HG02870 (cell line): ENCODE results near the gene ZNF438.

Source experiments
- ATAC-seq: cut with Tn5 transposase; IDR thresholded peaks from one replicate; pipeline ENCODE4 v1.9.1; 2021; ENCODE audit warnings: mild to moderate bottlenecking, moderate library complexity; ENCODE audit not compliant: unreplicated experiment

Gene ZNF438

DNA sequence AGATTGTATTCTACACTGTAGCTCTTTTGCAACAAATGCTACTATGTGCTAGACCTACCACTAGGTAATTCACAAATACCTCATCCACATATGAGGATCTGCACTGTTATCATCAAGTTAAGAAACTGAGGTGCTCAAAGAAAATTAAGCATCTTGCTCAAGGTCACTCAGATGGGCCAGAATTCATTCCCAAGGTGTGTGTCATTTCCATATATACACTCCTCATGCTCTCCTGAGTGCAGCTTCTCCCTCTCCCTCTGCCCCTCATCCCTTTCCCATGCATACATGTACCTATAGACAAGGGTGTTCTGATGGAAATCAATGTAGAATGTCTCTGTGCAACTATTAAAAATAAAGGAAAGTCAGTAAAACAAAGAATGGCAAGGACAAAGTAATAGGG is 146.2 kb downstream of the ZNF438 start:
- no peak for ATAC-seq

DNA sequence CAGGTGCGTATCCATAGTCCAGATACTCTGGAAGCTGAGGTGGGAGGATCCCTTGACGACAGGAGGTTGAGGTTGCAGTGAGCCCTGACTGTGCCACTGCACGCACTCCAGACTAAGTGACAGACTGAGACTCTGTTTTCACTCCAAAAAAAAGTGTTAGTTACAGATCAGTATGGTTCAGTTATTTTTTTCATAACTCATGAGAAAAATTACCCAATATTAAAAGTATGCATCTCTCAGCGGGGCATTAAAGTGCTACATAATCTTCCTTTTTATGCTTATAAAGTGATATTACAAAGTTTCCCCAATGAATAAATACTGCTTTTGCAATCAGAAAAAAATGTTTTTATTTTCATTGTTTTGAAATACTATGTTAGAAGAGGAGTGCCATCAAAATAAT is 147.9 kb downstream of the ZNF438 start:
- no peak for ATAC-seq

DNA sequence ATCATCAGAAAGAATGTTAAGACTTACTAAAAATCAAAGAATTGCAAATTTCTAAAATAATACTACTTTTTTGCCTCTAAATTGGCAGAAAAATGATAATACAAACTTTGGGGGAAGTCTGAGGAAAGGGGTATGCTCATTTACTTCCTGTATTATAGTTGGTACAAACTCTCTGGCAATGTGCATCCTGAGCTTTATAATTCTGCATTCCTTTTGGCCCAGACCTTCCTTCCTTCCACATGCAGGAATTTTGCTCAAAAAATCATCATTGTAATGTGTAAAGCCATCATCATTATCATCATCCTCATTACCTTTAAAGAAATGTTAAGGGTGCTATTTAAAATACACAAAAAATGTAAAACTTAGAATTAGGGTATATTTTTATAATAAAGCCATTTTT is 148.5 kb downstream of the ZNF438 start:
- no peak for ATAC-seq

DNA sequence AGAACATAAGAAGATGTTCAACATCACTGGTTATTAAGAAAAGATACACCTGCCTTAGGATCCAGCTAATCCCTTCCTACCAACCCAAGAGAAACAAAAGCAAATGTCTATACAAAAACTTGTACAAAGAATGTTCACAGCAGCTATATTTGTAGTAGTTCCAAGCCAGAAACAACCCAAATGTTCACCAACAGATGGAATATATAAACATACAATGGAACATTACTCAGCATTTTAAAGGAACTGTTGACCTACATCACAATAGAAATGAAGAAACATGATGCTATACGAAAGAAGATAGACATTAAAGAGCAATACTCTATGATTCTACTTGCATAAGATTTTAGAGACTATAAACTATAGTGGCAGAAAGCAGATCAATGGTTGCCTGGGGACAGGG is 149.4 kb downstream of the ZNF438 start:
- ATAC-seq = no peak

DNA sequence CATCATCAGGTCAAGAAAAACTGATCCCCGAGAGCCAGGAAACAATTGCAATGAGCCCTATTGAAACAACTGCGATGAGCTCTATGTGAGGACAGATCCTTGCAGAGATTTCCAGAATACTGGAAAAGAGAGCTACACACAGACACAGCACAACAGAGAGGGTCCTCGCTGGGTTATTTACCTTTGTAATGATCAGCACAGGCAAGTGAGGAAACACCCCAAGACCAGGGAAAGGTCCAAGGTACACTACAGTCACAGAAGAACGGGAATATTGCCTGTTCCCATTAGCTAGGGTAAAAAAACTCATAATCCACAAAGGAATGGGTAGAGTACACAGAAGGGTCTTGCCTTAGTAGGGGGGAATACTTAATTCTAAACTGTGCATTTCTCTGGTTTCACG is 152.7 kb downstream of the ZNF438 start:
- ATAC-seq = no peak

DNA sequence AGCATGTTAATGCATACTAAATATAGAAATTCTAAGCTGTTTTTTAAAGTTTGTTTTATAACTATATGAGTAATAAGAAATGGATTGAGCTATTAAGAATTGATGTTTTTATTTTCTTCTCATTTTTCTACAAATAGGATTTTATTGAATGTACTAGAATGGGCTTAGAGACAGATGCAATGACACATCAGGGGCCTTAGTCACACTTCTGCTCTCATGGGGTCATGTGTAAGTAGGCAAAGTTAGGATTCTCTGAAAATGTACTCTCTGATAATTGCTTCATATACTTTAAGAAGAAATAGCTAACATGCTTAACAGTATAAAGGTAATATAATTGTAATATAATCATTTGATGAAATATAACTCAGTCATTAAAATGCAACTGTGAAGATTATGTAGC is 154.6 kb downstream of the ZNF438 start:
- ATAC-seq = no peak

DNA sequence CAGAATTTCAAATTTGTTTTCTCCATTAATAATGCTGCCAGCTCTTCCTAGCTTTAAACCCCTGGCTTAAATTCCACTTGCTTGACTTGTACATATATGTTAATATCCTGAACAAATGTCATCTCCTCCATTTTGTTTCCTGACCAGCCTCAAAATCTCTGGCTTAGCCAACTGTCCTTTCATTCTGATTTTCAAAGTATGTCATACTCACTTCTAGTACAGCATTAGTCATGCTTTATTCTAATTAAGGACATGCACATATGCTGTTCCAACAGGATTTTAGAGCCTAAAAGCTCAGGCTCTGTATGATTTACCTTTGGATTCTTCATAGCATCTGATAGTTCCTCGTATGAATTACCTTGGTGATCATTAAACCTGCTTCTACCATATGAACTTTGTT is 158.3 kb downstream of the ZNF438 start:
- ATAC-seq = no peak

DNA sequence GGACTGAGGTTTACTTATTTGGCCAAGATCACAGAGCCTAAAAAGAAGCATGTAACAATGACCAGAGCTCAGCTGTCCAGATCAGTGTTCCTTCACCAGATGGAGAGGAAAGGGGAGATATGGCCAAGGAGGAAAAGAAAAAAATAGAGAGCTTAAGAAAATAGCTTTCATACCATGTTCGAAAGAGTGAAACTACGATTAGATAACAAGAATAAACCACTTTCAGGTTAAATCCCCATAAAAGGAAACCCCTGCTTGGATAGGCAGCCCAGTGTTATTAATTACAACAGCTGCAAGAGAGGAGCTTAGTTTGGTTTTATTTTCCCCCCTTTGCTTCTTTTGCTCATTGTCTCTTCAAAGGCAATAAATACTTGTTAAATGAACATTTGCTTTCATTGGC is 160.8 kb downstream of the ZNF438 start:
- ATAC-seq = no peak

DNA sequence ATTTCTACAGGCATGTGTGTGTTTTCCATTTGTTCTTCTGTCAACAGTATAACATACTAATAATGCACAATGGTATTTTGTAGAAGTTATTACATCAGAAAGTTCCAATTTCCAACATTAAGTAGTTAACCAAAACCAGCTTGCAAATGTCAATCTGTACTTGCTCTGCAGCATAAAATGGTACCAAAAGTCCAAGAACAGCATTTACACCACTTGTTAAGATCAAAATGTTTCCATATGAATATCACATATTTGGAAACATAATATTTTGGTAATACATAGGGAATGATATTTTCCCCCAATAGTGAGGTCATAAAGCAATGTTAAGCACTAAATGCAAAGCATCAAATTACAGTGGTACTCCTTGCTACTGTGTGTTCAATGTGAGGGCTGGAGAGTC is 162.1 kb downstream of the ZNF438 start:
- ATAC-seq = no peak

DNA sequence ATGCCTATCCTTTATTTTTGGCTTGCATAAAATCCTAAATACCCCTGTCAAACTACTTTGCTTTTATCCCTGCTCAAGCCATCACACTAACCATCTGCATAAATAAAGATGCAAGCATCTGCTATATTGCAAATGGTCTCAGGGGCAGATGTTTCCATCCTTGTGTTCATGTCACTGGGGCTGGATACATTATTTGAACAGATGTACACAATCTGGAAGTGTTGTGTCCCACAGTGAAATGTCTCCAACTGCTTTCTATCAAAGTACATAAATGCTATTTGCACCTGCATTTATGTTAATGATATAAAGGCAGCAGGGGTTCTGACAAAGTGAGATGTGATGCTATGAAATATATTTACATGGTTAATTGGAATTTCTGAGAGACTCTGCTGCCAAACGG is 163.1 kb downstream of the ZNF438 start:
- ATAC-seq = no peak

DNA sequence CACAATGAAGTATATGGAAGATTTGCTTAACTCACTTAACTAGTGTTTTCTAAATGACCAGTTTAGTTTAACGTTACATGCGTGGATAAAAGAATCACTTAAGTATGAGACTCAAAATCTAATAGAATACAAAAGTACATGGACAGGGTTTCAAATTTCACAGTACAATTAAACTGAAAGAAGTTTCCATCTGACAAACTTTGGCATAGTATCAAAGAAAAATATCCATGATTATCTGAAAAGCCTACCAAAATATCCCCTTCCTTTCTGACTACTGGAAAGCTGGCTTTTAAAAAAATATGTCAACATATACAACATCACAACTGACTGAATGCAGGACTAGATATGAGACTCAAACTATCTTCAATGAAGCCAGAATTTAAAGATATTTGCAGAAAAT is 164.8 kb downstream of the ZNF438 start:
- ATAC-seq = no peak

DNA sequence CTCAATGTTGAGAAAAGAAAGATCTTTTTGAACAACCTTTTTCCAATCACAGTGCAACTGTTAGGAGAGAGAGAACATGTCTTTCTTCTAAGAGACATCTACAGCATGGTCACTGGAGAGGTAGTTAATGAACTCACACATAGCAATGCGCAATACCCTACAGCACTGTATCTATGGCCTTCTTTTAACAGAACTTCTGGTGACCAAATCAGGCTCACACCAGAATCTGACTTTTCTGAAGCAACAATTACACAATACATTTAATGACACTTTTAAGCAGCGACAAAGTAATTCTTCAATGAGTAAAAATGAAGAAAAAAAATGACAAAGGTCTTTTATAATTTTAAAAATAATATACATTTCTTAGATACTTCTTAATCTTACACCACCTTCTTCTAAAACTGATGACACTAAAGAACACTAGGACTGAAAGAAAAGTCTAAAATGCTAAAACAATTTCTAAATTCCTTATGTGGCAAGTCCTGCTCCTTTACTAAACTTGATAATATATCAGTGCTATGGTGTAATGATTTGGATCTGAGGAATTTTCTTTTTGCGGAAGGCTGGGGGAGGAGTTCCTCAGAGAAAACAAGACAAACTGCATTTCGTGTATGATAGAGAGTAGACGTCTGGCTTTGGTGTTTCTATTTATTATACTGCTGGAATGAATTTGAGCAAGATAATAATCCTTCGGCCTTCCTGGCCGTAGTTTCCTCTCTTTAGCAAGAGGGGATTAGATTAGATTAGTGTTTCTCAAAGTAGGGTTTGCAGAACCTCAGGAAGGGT is 166.3 kb downstream of the ZNF438 start:
- ATAC-seq = no peak

DNA sequence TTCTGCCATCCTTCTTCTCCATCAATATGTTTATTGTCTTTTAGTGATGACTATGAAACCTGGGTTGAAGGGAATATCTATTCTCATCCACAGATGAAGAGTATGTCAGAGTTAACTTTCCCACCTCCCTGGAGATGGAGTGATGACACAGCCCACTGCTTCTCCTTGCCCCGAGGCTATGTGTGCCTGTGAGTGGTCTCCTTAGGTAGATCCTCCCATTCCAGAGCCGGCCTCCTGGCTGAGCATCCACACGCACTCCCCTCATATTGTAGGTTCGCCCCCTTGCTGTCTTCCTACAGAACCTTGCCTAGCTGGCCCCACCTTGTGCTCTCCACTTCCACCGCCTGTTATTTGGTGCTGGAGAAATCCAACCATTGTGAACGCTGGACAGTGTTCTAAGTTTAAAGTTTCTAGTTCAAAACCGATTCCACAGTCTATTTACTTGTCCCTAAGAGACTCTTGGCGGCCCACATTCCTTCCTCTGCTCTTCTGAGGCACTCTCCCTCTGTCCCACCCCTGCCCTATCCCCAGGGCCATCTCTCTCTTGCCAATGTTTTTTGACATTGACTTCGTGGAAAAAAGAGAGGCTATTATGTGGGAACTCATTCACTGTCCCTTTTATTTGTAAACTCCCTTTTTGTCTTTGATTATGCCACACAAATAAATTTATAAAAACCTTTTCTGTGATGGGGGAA is 168.0 kb downstream of the ZNF438 start:
- no peak for ATAC-seq

DNA sequence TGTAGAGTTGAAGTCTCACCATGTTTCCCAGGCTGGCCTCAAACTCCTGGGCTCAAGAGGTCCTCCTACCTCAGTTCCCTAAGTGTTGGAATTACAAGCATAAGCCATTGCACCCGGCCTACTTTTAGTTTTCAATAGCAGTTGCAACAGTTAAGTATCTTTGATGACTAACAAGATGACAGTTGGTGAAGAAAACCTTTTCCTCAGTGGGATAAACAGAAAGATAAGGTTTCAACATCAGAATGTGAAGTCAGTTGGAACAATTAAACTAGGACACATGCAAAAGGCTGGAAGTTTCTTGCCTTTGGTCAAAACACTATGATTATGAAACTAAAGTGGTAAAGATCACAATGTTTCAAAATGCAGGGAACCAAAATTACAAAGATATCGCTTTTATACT is 169.2 kb downstream of the ZNF438 start:
- no peak for ATAC-seq

DNA sequence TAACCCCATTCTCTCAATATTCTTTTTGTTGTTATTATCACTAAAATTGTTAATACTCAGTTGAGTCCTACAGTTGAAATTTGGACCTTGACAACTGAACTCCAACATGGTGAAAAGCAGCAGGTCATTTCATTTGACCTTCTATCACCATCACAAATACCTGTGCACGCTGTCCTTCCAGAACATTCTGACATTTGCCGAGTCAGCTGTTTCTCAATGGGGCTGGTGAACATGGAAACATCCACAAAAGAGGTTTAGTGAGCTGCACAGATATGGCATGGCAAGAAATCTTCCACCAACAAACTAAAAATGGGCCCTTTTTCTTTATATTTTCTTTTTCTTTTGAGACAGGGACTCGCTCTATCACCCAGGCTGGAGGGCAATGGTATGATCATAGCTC is 169.7 kb downstream of the ZNF438 start:
- ATAC-seq = no peak

DNA sequence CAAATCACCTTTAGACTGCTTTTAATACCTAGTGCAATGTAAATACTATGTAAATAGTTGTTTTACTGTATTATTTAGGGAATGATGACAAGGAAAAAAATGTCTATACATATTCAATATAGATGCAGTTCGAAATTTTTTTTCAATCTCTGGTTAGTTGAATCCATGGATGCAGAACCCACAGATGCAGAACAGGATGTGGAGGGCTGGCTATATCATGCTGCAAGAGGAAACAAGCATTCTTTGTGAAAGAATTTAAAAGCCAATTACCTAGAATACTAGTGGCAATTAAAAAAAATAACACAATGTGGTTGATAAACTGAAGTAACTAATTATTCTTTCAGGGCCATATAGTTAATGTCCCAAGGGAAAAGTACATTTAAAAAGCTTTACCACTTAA is 170.4 kb downstream of the ZNF438 start:
- no peak for ATAC-seq

DNA sequence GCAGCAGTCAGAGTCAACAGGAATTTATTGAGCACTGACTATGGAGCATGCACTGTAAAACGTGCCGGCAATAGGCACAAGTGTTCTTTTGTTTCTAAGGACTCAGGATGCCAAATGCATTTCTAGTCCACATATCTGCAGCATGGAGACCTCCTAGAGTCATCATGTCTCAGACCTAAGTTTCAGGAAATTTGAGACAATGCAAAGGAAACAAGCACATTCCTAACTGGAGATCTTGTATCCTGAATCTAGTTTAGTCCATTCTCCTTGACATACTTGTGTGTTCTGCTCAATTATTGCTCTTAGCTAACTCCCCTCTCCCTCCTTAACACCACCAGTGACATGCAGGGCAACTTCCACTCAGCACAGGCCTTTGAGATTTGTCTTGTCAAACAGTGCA is 173.2 kb downstream of the ZNF438 start:
- no peak for ATAC-seq

DNA sequence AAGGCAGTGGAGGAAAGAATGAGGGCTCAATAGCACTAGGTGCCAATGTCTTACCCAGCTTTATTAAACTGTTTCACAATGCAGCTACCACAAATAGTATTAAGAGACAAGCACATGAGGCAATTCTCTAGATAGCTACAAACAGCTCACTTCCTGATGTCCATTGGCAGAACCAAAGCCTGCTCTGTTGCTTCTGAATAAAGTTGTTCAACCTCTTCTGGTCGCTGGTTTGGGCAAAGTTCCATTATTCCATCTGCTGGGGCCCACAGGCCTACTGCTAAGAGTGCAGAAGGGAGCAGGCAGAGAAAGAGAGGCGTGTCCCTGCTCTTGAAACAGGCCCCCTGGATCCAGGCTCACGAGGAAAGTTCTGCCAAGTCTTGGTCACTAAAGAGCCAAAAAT is 173.9 kb downstream of the ZNF438 start:
- no peak for ATAC-seq

DNA sequence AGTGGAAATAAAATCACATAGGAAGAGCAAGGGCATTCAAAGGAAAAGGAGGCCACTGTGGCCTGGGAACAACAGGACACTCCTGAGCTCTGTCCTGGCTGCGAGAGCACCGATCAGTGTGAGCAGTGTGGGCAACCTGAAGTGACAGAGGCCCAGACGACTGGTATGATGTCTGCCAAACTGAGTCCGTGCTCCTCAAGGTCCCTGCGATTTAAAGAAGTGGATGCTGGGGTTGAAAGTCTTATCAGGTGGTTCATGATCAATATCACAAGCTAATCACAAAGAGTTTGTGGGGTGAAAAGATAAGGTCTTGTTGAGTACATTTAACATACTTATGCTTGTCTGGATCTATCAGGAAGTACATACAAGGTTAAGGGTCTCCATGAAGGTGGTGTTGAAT is 176.5 kb downstream of the ZNF438 start:
- no peak for ATAC-seq

DNA sequence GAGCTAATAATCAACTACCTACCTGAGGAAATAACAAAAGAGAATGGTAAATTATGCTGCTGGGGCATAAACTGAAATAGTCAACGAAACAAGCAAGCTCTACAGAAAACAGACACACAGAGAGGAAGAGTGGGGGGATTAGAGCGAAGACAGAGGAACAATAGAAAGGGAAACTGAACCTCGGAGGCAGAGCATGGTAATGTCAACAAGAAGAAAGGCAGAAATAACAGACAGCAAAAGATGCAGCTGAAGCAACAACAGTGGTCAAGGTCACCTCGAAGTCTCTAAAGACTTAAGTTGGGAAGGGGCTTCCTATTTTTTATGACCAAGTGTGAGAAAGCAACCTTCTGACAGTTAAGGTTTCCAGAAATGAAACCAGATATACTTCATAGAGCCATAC is 177.0 kb downstream of the ZNF438 start:
- no peak for ATAC-seq

DNA sequence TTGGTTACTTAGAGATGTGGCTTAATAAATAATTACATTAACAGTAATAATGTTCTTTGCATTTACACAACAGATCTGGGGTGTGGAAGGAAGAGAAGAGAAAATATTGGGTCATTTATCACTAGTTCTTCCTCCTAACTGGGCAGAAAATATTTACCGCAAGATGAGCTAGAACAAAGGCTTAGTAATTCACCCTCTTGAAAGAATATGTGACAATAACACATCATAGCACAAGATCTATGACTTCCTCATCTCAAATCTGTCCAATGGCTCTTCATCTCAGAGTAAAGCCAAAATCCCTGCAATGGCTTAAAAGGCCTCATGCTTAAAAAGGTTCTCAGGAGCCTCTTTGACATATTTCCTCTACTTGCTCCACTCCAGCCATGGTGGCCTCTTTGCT is 178.6 kb downstream of the ZNF438 start:
- no peak for ATAC-seq

DNA sequence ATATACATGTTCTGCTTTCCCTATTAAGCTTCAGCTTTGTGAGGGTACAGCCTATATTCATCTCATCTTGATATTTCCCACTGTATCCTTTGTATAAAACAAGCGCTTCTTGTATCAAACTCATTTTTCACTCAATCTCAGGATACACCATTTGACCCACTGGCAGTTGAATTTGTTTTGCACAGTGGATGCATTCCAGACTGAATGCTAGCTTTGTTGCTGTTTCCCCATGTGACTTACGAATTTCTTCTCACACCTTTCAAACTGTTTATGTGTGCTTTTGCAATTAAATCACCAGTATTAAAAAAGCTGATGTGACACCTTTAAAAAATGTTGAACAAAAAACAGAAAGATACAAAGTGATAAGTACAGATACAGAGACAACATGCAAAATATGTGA is 180.9 kb downstream of the ZNF438 start:
- no peak for ATAC-seq
